SIG-M5 (cell line): ENCODE results near the gene USP10.
A peak's percentile ranks its signal among the peaks of the same experiment; 100 is the strongest.

Source experiments
- DNase-seq: peaks from one replicate; lab custom pipeline; 2025; lab: John Stamatoyannopoulos, UW

USP10 gene

DNA sequence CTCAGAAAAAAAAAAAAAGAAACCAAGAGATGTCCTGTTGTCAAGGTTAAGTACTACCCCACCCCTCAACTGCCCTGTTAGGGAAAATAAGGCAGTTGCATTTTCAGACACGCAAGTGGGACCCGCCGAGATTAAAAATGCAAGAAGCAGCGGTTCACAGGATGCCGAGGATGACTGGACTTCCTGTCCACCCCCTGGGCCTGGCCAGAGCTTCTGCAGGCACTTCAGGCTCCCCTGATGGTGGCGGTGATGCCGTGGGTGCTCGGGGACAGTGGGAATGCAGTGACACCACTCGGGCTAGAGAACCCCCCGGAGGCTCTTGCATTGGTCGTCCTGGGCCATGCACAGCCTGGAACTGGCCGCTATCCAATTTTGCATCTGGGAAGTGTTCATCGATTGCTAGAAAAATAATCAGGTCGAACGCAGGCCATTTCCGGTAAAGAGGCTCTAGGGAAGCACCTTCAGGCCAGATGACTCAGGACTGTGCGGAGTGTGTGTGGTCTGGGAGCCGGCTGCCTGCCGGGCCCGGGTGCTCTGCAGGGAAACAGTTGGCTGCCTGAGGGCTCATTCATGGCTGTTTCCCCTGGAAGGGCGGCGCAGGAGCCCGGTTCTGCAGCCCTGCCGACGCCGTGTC lies 106.6 kb downstream of the USP10 start:
- DNase-seq, result peak; percentile 33

DNA sequence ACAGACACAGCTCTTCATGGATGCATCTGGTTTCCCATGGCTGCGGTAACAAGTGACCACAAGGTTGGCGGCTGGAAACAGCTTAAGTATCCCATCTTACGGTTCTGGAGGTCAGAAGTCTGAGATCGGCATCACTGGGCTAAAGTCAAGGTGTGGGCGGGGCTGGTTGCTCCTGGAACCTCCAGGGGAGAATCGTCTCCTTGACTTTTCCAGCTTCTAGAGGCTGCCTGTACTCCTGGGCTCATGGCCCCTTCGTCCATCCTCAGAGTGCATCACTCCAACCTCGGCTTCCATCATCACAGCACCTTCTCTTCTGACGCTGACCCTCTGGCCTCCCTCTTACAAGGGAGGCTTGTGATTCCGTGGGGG lies 107.1 kb downstream of the USP10 start:
- no peak for DNase-seq

- no peak for DNase-seq
Measured at GRCh38 chr16:84807776-84808175, 108.0 kb downstream of the USP10 start.

- no peak for DNase-seq
Measured at GRCh38 chr16:84808826-84809225, 109.0 kb downstream of the USP10 start.

DNA sequence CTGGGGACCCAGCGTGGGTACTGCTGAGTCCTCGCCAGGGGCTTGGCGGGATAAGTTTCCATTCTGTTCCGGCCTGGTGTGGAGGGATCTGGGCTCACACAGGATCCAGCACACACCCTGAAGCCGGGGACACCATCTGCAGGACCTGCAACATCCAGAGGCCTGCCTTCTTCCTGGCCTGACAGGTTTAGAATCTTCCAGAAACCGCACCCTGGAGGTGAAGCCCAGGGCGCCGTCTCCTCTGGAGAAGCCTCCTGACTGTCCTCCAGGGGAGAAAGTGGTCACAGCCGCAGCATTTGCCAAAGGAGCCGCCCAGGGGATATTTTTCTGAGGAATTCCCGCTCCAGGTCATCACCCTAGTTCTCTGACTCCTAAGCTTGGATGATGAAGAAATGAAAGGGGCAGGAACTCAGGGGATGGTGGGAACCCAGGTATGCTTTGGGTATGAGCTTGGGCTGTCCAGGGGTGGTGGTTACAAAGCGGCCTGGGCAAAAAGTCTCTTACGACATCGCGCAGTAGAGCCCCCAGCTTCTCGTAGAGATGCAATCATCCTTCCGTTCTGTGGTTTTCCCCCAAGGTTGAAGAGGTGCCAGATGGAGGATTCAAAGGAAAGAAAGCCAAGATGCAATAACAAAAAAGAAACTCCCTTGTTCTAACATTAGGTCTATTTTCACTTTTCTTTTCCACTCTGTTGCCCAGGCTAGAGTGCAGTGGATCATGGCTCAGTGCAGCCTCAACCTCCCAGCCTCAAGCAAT lies 110.9 kb downstream of the USP10 start:
- peak; percentile 84 for DNase-seq

- no peak for DNase-seq
Measured at GRCh38 chr16:84811529-84811928, 111.7 kb downstream of the USP10 start.

DNA sequence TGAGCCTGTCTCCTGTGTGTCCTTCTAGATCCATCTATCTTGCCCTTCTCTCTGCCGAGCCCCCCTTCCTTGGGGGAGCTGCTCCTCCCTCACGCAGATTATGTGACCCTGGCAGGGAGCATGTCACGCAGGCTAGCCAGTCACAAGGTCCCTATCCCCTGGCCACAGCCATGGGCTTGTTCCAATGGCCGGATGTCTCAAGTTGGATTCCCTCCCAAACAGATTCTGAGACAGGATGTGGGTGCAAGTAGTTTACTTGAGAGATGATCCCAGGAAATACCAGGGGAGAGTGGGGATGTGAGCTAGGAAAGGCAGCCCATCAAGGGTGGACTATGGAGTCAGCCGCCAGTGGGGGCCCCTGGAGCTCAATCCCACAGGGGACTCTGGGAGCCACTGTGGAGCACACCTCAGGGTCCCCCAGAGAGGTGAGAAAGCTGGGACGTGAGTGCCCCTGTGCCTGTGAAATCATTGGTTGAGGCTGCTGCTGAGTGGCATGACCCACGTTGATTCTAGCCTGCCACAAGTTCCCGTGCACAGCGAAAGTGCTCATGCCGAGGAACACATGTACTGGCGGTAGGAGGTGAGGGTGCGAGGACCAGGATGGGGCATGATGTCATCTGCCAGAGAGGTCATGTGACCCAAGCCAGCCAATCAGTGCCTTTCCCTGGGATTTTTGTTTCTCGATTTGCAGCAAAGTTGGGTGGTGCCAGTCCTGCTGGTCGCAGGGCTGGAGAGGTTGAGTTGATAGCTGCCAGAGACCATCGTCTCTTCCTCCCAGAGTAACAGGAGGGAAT lies 113.5 kb downstream of the USP10 start:
- DNase-seq, result no peak

GRCh38 chr16:84815462-84815861 lies 115.7 kb downstream of the USP10 start:
- no peak for DNase-seq

DNA sequence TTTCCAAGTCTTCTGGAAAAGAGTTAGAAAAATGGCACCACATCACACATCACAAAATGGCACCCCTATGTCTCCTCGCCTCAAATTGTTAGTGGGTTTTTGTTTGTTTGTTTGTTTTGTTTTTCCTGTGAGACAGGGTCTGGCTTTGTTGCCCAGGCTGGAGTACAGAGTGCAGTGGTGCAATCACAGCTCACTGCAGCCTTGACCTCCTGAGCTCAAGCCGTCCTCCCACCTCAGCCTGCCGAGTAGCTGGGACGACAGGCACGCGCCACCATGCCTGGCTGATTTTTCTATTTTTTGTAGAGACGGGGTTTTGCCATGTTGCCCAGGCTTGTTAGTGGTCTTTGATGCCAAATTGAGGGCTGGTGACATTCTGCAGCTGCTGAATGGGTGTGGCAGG lies 116.2 kb downstream of the USP10 start:
- no peak for DNase-seq

- no peak for DNase-seq
Measured at GRCh38 chr16:84816485-84816884, 116.7 kb downstream of the USP10 start.

DNA sequence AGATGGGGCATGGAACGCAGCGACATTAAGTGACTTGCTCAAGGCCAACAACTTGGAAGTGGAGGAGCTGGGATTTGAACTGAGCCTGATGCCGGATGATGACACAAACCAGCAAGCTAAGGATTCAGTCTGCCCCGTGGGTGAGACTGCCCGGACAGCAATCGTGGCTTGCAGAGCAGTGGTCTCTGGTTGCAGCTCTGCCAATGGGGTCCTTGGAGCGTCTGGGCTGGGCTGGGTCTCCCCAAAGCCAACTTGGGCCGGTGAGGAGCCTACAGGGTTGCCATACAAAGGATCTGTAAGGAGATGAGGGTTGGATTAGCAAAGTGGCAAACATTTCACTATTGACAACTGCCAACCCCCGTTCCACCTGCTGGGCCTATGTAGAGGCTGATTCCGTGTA lies 117.4 kb downstream of the USP10 start:
- DNase-seq, result no peak

- DNase-seq, result no peak
Measured at GRCh38 chr16:84817613-84818012, 117.8 kb downstream of the USP10 start.

DNA sequence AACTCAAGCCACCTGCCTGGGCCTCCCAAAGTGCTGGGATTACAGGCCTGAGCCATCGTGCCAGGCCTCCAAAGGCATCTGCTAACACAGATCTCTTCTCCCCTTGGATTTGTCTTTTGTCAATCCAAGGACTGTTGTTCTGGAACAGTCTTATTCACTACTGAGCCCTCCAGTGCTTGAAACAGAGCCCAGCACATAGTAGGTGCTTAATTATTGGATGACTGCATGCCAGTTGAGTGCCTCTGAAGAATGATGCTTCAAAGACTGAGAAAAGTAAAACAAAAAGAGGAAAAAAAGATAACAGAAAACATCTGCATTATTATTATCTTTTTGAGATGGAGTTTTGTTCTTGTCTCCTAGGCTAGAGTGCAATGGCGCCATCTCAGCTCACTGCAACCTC lies 118.3 kb downstream of the USP10 start:
- no peak for DNase-seq

- no peak for DNase-seq
Measured at GRCh38 chr16:84818989-84819643, 119.3 kb downstream of the USP10 start.

DNA sequence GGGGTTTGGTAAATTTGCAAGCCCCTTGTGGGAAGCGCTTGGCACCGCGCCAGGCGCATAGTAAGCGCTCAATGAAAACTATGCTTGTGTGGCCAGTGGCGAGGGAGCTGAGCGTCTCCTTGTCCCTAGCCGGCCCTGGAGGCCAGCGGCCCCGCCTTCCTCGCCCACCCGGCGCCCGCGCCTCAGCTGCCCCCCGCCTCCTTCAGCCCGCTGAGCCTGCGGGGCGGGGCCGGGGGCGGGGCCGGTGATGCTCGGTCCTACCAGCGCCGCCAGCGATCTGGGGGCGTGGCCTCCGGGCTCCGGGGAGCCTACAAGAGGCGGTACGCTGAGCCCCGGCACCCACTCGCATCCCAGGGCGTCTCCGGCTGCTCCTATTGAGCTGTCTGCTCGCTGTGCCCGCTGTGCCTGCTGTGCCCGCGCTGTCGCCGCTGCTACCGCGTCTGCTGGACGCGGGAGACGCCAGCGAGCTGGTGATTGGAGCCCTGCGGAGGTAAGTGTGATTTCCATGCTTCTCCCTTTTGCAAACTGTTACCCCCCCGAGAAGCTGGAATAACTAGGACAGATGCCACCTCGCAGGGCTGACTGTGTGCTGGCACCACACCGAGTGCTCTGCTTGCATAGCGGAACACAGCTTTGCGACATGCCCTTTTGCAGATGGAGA lies 120.0 kb downstream of the USP10 start, which contains the start of gene CRISPLD2:
Gene CRISPLD2, plus strand, starts transcription at position 342 of the 661 bp plus-strand sequence. CDS start 18,511 bp downstream, outside the sequence.
- DNase-seq, result no peak

DNA sequence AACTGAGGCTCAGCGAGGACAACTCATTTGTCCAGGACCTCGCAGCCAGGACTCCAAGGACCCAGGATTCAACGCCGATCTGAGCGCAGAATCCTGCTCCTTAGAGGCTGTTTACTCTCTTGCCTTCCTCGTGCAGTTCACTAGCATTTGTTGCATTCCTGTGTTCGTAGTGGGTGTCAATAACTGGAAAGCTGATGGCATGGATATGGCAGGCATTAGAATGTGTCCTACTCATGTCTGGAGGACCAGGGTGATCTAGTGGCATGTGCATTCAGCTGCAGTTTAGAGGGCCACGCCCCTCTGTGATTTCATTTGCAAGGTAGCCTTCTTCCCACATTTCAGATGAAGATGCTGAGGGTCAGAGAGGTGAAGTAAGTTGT lies 120.5 kb downstream of the USP10 start:
- no peak for DNase-seq

DNA sequence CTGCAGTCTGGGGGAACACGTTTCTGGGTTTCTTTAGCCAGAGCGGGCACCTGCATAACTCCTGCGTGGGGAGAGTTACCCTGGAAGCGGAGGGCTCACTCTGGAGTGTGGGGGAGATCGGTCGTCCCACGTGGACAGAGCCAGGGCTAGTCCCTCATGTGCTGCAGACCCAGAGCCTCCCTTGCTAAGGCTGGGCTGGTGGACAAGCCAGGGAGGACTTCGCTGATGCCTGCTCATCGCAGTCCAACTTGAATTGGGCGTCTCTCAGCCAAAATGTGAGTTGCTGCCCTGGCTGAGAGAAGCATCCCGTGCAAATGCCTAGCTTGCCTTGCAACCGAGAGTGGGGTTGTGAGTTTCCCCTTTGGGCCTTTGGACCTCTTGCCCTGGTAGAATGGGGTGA lies 121.0 kb downstream of the USP10 start:
- DNase-seq, result no peak

- DNase-seq, result no peak
Measured at GRCh38 chr16:84821179-84821578, 121.4 kb downstream of the USP10 start.

- no peak for DNase-seq
Measured at GRCh38 chr16:84821728-84822689, 122.2 kb downstream of the USP10 start.

DNA sequence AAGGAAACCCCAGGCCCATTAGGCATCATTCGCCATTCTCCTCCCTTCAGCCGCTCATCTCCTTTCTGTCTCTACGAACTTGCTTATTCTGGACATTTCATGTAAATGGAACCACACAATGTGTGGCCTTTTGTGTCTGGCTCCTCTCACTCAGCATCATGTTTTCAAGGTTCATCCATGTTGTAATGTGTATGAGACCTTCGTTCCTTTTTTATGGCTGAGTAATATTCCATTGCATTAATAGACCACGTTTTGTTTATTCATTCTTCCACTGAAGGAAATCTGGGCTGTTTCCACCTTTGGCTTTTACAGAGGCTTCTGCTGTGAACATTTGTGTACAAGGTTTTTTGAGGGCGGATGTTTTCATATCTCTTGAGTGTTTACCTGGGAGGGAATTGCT lies 123.2 kb downstream of the USP10 start:
- no peak for DNase-seq

GRCh38 chr16:84823484-84823883 lies 123.7 kb downstream of the USP10 start:
- no peak for DNase-seq
